Endodermal cell (in vitro differentiated cells): ENCODE results near the gene SMIM1. TPM values are rescaled to one million over a fixed set of nuclear protein-coding genes. Genes with fewer than 3 reads are reported as not detected.

ENCODE experiments used
- DNase-seq: peaks from one replicate; pipeline ENCODE4 v3.0.0-alpha.2; 2017
- H3K27ac ChIP-seq: 2 replicates; pipeline ENCODE4 v1.5.1; 2013; ENCODE audit warnings: mild to moderate bottlenecking, low read depth, low read length, moderate library complexity
- H3K27me3 ChIP-seq: 2 replicates; pipeline ENCODE4 v1.6.1; 2013; ENCODE audit warnings: mild to moderate bottlenecking, low read length, moderate library complexity; ENCODE audit not compliant: insufficient read depth, control insufficient read depth, poor library complexity, severe bottlenecking
- H3K36me3 ChIP-seq: 2 replicates; pipeline ENCODE4 v1.7.0; 2013; ENCODE audit warnings: mild to moderate bottlenecking, low read length, moderate library complexity; ENCODE audit not compliant: control insufficient read depth, insufficient read depth
- H3K4me1 ChIP-seq: one replicate; pipeline ENCODE4 v1.7.0; 2013; ENCODE audit warnings: low read length; ENCODE audit not compliant: control insufficient read depth, insufficient read depth
- H3K4me3 ChIP-seq: 2 replicates; pipeline ENCODE4 v1.5.1; 2013; ENCODE audit warnings: mild to moderate bottlenecking, low read length, moderate library complexity
- H3K9ac ChIP-seq: 2 replicates; pipeline ENCODE4 v1.6.1; 2013; ENCODE audit warnings: mild to moderate bottlenecking, low read length, moderate library complexity; ENCODE audit not compliant: poor library complexity, severe bottlenecking; ENCODE audit errors: extremely low read depth
- H3K9me3 ChIP-seq: 2 replicates; pipeline ENCODE4 v1.6.1; 2013; ENCODE audit warnings: mild to moderate bottlenecking, low read length, moderate library complexity; ENCODE audit not compliant: control insufficient read depth
- H3K27ac Mint-ChIP-seq: 2 replicates; pipeline ENCODE4 v1.8.0; 2020; ENCODE audit warnings: mixed read lengths
- H3K27me3 Mint-ChIP-seq: 2 replicates; pipeline ENCODE4 v1.8.0; 2021; ENCODE audit warnings: mild to moderate bottlenecking, mixed read lengths; ENCODE audit not compliant: insufficient read depth
- H3K36me3 Mint-ChIP-seq: 2 replicates; pipeline ENCODE4 v1.8.0; 2020; ENCODE audit warnings: low read depth, mixed read lengths
- H3K4me1 Mint-ChIP-seq: 2 replicates; pipeline ENCODE4 v1.8.0; 2020; ENCODE audit warnings: mixed read lengths
- H3K4me3 Mint-ChIP-seq: 2 replicates; pipeline ENCODE4 v1.8.0; 2020; ENCODE audit warnings: mild to moderate bottlenecking, moderate library complexity, mixed read lengths
- H3K9me3 Mint-ChIP-seq: 2 replicates; pipeline ENCODE4 v1.8.0; 2020; ENCODE audit warnings: mild to moderate bottlenecking, mixed read lengths
- WGBS, 2 experiments: methylation state at CpG; one replicate each; pipeline versions ENCODE4 v1.1.5 to v1.1.7; 2013; ENCODE audit warnings: missing lambda C conversion rate in 2 of 2, mixed read lengths in 1 of 2; ENCODE audit not compliant: insufficient coverage in 1 of 2, insufficient read length in 1 of 2; 5-methylcytosine and 5-hydroxymethylcytosine counted together
- total RNA-seq, 2 donors: library from RNA; stranded (reverse); fragmentation: NEBNext Ultra II Directional in 1 of 2; extraction: Animal tissue kit (Norgen Biotek cat#: 25700) in 1 of 2; gene quantifications; 2 replicates in 1 of 2; 3 replicates in 1 of 2; pipeline ENCODE4 v1.2.1, GENCODE V29; 2021
- TF ChIP-seq, protein P1 (sequence below): fragments of 200-600 bp; sonication (generic); conservative IDR thresholded peaks from 2 replicates; pipeline ENCODE4 v1.5.0; 2021; ENCODE audit warnings: antibody characterized with exemption, mild to moderate bottlenecking

SMIM1 gene
- total RNA-seq, 2 donors from 2014 or later = 11.1 to 15.0 TPM

DNA sequence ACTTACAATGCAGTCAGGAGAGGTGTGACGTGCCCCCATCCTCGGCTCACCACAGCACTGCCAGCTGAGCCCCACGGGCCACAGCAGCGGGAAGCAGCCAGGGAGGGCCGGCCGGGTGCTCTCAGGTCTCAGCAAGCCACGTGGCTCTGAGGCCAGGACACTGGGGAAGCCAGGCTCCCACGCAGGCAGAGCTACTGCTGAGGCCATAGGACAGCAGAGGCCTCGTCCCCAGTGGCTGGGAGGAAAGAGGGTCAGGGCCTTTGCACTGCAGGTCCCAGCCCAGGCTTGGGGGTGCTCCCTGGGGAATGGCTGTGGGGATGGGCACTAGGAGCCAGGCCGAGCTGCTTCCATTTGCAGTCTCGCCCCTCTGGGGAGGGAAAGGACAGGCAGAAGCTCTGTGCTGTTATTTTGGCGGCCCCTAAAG, 18.0 kb downstream of the SMIM1 start:
- H3K27ac Mint-ChIP-seq = no peak overlapping the region
- no peaks in the 10 kb centered on the region for H3K4me1 ChIP-seq
- H3K9me3 ChIP-seq = no peaks in the 10 kb centered on the region
- H3K9ac ChIP-seq = no peak overlapping the region
- H3K4me3 Mint-ChIP-seq = no peak overlapping the region
- TF ChIP-seq, protein P1, sequence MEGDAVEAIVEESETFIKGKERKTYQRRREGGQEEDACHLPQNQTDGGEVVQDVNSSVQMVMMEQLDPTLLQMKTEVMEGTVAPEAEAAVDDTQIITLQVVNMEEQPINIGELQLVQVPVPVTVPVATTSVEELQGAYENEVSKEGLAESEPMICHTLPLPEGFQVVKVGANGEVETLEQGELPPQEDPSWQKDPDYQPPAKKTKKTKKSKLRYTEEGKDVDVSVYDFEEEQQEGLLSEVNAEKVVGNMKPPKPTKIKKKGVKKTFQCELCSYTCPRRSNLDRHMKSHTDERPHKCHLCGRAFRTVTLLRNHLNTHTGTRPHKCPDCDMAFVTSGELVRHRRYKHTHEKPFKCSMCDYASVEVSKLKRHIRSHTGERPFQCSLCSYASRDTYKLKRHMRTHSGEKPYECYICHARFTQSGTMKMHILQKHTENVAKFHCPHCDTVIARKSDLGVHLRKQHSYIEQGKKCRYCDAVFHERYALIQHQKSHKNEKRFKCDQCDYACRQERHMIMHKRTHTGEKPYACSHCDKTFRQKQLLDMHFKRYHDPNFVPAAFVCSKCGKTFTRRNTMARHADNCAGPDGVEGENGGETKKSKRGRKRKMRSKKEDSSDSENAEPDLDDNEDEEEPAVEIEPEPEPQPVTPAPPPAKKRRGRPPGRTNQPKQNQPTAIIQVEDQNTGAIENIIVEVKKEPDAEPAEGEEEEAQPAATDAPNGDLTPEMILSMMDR = no peak
- WGBS, 2 experiments = 95% methylated on average over 4 to 12 of the region's 12 CpGs
- H3K27me3 Mint-ChIP-seq = no peaks in the 10 kb centered on the region
- H3K27ac ChIP-seq = no peak overlapping the region
- H3K27me3 ChIP-seq = no peaks in the 10 kb centered on the region
- H3K9me3 Mint-ChIP-seq = no peaks in the 10 kb centered on the region
- H3K4me1 Mint-ChIP-seq = peaks cover 18% of the 10 kb centered on the region
- no peak overlapping the region for H3K4me3 ChIP-seq
- no peak for DNase-seq
- peaks cover 44% of the 10 kb centered on the region for H3K36me3 Mint-ChIP-seq
- H3K36me3 ChIP-seq = peaks cover 16% of the 10 kb centered on the region

- Histone ChIP-seq H3K9ac (no peak overlapping the region), H3K36me3 (peaks cover 12% of the 10 kb centered on the region), H3K27ac (no peak overlapping the region), H3K27me3 (no peaks in the 10 kb centered on the region), H3K9me3 (no peaks in the 10 kb centered on the region), H3K4me3 (no peak overlapping the region), H3K4me1 (no peaks in the 10 kb centered on the region)
- DNase-seq = no peak
- Mint-ChIP-seq H3K36me3 (peaks cover 40% of the 10 kb centered on the region), H3K4me3 (no peak overlapping the region), H3K27me3 (no peaks in the 10 kb centered on the region), H3K27ac (no peak overlapping the region), H3K9me3 (no peaks in the 10 kb centered on the region), H3K4me1 (peaks cover 18% of the 10 kb centered on the region)
- 93 to 96% methylated on average over 13 to 18 of the region's 18 CpGs for WGBS, 2 experiments
- TF ChIP-seq, protein P1 = no peak
These were observed 18.4 kb downstream of the SMIM1 start for GRCh38 chr1:3790952-3791351.

GRCh38 chr1:3795453-3796214, 23.1 kb downstream of the SMIM1 start:
- WGBS, 2 experiments = 5 to 12% methylated on average over 16 to 53 of the region's 53 CpGs
- TF ChIP-seq, protein P1 = no peak
- no peaks in the 10 kb centered on the region for H3K27me3 ChIP-seq
- H3K27ac ChIP-seq = no peak overlapping the region
- peak overlapping the region; percentile 75 for H3K4me3 Mint-ChIP-seq
- H3K27me3 Mint-ChIP-seq = peaks cover 8% of the 10 kb centered on the region
- H3K9me3 ChIP-seq = peaks cover 4% of the 10 kb centered on the region
- peak overlapping the region; percentile 76 for H3K27ac Mint-ChIP-seq
- no peak for DNase-seq
- H3K9me3 Mint-ChIP-seq = peaks cover 2% of the 10 kb centered on the region
- H3K4me1 ChIP-seq = no peaks in the 10 kb centered on the region
- H3K4me1 Mint-ChIP-seq = peaks cover 24% of the 10 kb centered on the region
- peak overlapping the region; percentile 78 for H3K9ac ChIP-seq
- H3K36me3 Mint-ChIP-seq = peaks cover 14% of the 10 kb centered on the region
- H3K36me3 ChIP-seq = no peaks in the 10 kb centered on the region
- H3K4me3 ChIP-seq = peak overlapping the region; percentile 97
